Kidney (tissue), 14 donors: ENCODE results near the gene SLIT1. TPM values are rescaled to one million over a fixed set of nuclear protein-coding genes. Genes with fewer than 3 reads are reported as not detected.

ENCODE experiments used
- DNase-seq, 5 donors: peaks; one replicate each; pipeline ENCODE4 v3.0.0-alpha.2; 2013 to 2020
- FAIRE-seq: peaks from 2 replicates; lab custom pipeline; 2012; peaks lifted over from hg19 to GRCh38; lab: Jason Lieb, UNC
- H3K27ac ChIP-seq, 2 donors: one replicate each; pipeline ENCODE4 v1.7.0; 2013; ENCODE audit warnings: low read depth in 2 of 2, low read length in 2 of 2, inconsistent platforms in 1 of 2
- H3K27me3 ChIP-seq: one replicate; pipeline ENCODE4 v1.7.1; 2013; ENCODE audit warnings: low read length, inconsistent platforms; ENCODE audit not compliant: control insufficient read depth, insufficient read depth
- H3K36me3 ChIP-seq, 3 donors: one replicate each; pipeline versions ENCODE4 v1.7.0 to v1.7.1; 2013; ENCODE audit warnings: low read length in 3 of 3, control low read depth in 1 of 3, inconsistent platforms in 1 of 3; ENCODE audit not compliant: insufficient read depth in 3 of 3, control insufficient read depth in 2 of 3
- H3K4me1 ChIP-seq, 3 donors: one replicate each; pipeline versions ENCODE4 v1.7.0 to v1.7.1; 2013; ENCODE audit warnings: low read length in 3 of 3, inconsistent platforms in 1 of 3, low read depth in 1 of 3; ENCODE audit not compliant: control insufficient read depth in 2 of 3, insufficient read depth in 2 of 3
- H3K4me3 ChIP-seq, 3 donors: one replicate each; pipeline versions ENCODE4 v1.7.0 to v1.8.1; 2013; ENCODE audit warnings: low read length in 3 of 3, control low read depth in 1 of 3, inconsistent platforms in 1 of 3
- H3K9ac ChIP-seq, 3 donors: one replicate each; pipeline versions ENCODE4 v1.7.0 to v1.7.1; 2013; ENCODE audit warnings: low read length in 3 of 3, control low read depth in 1 of 3, inconsistent platforms in 1 of 3
- H3K9me3 ChIP-seq, 3 donors: one replicate each; pipeline versions ENCODE4 v1.7.0 to v1.7.1; 2013; ENCODE audit warnings: low read length in 3 of 3, control low read depth in 1 of 3, inconsistent platforms in 1 of 3; ENCODE audit not compliant: control insufficient read depth in 2 of 3, insufficient read depth in 1 of 3
- intact Hi-C: fragments of 100-400 bp; cut with DNase I; formaldehyde crosslinking; loops from one replicate; pipeline ENCODE4 v1.11.1; 2022
- polyA plus RNA-seq: library from polyadenylated mRNA; stranded (reverse); fragments of 350-450 nt; fragmentation: Illumina TruSeq; extraction: RNeasy Lipid Tissue Mini Kit (QIAGEN cat#74804); gene quantifications from one replicate; pipeline ENCODE4 v1.2.3, GENCODE V29; 2014; ENCODE audit warnings: low read depth, low replicate concordance; ENCODE audit not compliant: insufficient read depth
- total RNA-seq: library from RNA; stranded (reverse); fragmentation: NEBNext Ultra II Directional; extraction: Animal tissue kit (Norgen Biotek cat#: 25700); gene quantifications from one replicate; pipeline ENCODE4 v1.2.1, GENCODE V29; 2021
- TF ChIP-seq, protein P1 (sequence below): IDR thresholded peaks from 3 replicates; pipeline ENCODE4 v1.5.1; 2012; ENCODE audit warnings: mild to moderate bottlenecking, moderate library complexity, borderline replicate concordance; ENCODE audit not compliant: insufficient read depth; ENCODE audit errors: extremely low read depth
- donor health status: control.
- donor health status: control.
- donor health status: control.
- donor health status: control.
- donor health status: control.
- donor health status: DM: yes; HTN: yes; CAD: no.
- donor health status: Normal renal cell carcinoma (clear cell type).

The SLIT1 gene
- total and polyA plus RNA-seq, 2 donors from 2014 or later, result 0.06 to 0.35 TPM

- Histone ChIP-seq H3K27ac (no peak overlapping the region), H3K9ac (no peak overlapping the region), H3K27me3 (no peaks in the 10 kb centered on the region), H3K9me3 (no peaks in the 10 kb centered on the region), H3K36me3 (no peaks in the 10 kb centered on the region), H3K4me1 (no peaks in the 10 kb centered on the region), H3K4me3 (no peak overlapping the region)
- FAIRE-seq (no peak), DNase-seq (peak in 1 of 5 donors; percentile 48)
- TF ChIP-seq, protein P1, sequence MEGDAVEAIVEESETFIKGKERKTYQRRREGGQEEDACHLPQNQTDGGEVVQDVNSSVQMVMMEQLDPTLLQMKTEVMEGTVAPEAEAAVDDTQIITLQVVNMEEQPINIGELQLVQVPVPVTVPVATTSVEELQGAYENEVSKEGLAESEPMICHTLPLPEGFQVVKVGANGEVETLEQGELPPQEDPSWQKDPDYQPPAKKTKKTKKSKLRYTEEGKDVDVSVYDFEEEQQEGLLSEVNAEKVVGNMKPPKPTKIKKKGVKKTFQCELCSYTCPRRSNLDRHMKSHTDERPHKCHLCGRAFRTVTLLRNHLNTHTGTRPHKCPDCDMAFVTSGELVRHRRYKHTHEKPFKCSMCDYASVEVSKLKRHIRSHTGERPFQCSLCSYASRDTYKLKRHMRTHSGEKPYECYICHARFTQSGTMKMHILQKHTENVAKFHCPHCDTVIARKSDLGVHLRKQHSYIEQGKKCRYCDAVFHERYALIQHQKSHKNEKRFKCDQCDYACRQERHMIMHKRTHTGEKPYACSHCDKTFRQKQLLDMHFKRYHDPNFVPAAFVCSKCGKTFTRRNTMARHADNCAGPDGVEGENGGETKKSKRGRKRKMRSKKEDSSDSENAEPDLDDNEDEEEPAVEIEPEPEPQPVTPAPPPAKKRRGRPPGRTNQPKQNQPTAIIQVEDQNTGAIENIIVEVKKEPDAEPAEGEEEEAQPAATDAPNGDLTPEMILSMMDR, result no peak
- intact Hi-C loops, result no loop called here
These were observed 16.7 kb downstream of the SLIT1 start for GRCh38 chr10:97169063-97169462.

DNA sequence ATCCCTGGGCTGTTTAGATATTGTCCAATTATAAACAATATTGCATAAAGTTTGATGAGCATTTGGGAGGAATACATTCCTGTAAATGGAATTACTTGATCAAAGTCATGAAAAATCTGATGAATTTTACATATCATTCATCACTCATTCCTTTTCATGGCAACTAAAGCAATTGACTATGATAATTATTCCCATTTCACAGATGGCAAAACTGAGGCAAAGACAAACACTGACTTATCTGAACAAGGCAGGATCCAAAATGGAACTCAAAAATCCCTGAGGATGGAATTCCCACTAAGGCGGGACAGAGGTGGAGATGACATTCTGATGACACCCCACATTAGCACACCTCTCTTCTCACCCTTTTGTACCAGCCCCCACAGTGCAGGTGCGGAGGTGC is 17.1 kb downstream of the SLIT1 start:
- H3K4me1 ChIP-seq, result no peaks in the 10 kb centered on the region
- no peak for FAIRE-seq
- no peak for DNase-seq

GRCh38 chr10:97165499-97165898 is 20.3 kb downstream of the SLIT1 start:
- intact Hi-C loops, result no loop called here

More for the DNA sequence above, 17.1 kb downstream of the SLIT1 start:
- Histone ChIP-seq H3K36me3 (no peaks in the 10 kb centered on the region), H3K9me3 (no peaks in the 10 kb centered on the region), H3K27me3 (no peaks in the 10 kb centered on the region), H3K9ac (no peak overlapping the region), H3K27ac (no peak overlapping the region), H3K4me3 (no peak overlapping the region)
- intact Hi-C loops, result no loop called here
- TF ChIP-seq, protein P1, result no peak

More at GRCh38 chr10:97165499-97165898, 20.3 kb downstream of the SLIT1 start:
- H3K4me3 ChIP-seq, result no peak overlapping the region
- no peaks in the 10 kb centered on the region for H3K36me3 ChIP-seq
- FAIRE-seq (no peak), DNase-seq (peak in 1 of 5 donors; percentile 56)
- H3K9ac ChIP-seq, result no peak overlapping the region
- no peaks in the 10 kb centered on the region for H3K9me3 ChIP-seq
- TF ChIP-seq, protein P1, result no peak
- H3K4me1 ChIP-seq, result no peaks in the 10 kb centered on the region
- H3K27ac ChIP-seq, result no peak overlapping the region
- no peaks in the 10 kb centered on the region for H3K27me3 ChIP-seq
